NK-92 (cell line): ENCODE data around the gene GRAMD1C.
"Not testable (repeated sequence)": the region's sequence is repeated elsewhere in the genome, so short reads cannot be mapped to it uniquely, and the experiment has no call there.

Experiments
- DNase-seq: peaks from one replicate; lab custom pipeline; 2025; ENCODE audit not compliant: unreplicated experiment; lab: John Stamatoyannopoulos, UW

The GRAMD1C gene

DNA sequence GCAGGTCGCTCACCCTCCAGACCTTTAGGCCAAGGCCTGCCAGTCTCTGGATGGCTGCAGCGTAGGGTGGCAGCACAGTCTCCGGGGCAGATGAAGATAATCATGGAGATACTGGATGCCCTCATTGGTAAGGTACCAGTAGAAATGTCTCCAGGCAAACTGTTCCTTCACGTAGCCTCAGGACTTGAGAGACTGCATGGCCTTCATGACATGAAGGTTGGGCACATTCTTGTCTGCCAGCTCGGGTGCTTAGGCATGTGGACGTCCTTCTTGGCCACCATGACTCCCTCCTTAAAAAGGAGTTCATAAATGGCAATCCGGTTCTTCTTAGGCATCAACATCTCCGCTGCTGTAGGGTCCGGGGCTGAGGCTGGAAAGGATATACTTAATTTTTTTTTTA, 11.8 kb downstream of the GRAMD1C start:
- DNase-seq = not testable (repeated sequence)

DNA sequence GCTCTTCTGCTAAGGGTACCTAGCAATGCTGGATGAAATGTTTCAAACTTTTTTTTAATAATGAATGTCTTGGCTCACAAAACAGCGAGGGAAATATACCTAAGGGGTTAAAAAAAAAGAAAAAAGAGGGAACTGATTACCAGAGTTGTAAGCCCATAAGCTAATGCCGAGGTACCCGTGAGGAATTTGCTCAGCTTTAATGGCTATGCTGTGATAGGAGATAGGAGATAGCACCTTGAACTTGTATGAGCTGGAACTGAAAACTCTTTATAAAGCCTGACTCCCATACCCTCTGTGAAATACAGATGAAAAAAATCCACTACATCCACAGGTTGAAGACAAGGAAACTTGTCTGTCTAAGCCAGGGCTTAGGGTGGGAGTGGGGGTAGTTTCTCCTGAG, 13.9 kb downstream of the GRAMD1C start:
- DNase-seq = no peak

GRCh38 chr3:113867506-113867905, 28.9 kb downstream of the GRAMD1C start:
- DNase-seq = no peak

GRCh38 chr3:113873293-113873692, 34.7 kb downstream of the GRAMD1C start:
- DNase-seq = no peak

DNA sequence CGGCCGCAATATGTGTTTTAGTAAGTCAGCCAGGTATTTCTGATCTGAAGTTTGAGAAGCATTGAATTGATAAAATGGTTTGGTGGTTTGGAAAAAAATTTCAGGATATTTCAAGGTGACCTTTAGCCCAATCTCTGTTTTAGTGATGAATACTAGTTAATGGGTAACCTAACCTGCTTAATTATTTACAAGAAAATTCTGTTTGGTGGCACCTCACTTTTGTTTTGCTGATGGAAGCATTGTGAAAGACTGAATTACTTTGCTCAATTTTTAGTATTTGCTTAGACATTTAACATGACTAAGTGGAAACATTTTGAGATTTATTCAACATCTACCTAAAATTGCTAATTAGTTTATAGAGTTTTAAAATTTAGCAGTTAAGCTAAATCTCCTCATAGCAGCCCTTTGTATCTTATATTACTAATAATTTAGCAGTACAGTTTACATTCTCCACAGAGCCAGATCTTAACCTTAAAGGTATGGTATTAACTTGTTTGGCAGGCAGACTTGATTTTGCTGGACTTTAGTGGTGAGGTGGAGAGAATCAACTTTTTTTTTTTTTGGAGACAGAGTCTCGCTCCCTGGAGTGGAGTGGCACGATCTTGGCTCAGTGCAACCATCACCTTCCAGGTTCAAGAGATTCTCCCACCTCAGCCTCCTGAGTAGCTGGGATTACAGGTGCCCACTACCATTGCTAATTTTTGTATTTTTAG, 35.4 kb downstream of the GRAMD1C start:
- DNase-seq = no peak

DNA sequence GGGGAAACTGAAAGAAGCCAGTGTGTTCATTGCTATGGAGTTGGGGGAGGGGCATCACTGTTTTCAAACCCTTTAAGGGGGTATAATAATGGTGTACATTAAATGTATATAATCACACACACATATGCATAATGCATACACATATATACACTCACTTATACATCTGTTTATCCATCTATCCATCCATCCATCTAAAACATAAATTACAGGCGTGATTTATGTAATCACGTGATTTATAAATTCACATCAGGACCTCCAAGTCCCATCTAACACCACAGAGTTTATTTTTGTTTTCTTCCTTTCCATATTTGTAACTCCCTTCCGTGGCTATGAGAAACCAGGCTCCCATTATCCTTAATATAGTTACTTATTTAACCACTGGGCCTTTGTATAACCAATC, 39.8 kb downstream of the GRAMD1C start:
- no peak for DNase-seq

GRCh38 chr3:113885050-113885449, 46.5 kb downstream of the GRAMD1C start:
- DNase-seq = no peak

- DNase-seq = no peak
Observed at GRCh38 chr3:113890256-113890900, 51.8 kb downstream of the GRAMD1C start.

GRCh38 chr3:113894927-113895326, 56.3 kb downstream of the GRAMD1C start:
- DNase-seq = no peak

DNA sequence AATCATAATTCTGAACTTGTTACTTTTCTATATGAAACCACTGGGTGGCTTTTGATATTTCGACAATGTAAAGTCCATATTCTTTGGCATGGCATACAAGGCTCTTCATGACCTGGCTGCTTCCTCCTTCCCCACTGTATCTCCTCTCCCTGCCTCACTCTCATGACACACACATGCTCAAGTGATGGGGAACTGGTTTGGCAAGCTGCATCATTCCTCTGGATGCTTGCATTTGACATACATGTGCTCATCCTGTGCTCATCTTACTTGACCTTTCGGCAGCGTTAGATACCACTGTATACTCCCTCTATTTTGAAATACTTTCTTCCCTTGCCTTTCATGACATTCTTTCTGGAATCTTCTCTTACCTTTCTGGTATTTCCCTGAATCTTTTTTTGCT, 57.4 kb downstream of the GRAMD1C start:
- no peak for DNase-seq

GRCh38 chr3:113896930-113897329, 58.3 kb downstream of the GRAMD1C start:
- no peak for DNase-seq

GRCh38 chr3:113897373-113897777, 58.8 kb downstream of the GRAMD1C start:
- DNase-seq = no peak

DNA sequence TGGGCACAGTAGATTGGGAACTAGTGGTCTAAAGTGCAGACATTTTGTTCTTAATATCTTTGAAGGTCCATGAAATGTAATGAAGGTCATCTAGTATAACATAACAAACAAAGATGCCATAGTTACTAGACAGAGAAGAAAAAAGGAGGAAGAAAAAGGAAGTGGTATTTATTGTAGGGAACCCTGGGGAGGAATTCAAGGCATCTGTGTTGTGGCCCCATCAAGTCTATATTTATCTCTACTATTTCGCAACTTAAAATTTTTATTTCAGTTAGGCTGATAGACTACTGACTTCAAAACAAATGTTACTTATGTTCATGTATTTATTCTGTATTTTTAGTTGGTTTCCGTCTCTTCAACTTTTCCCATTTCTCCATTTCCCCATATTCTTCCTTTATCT, 60.3 kb downstream of the GRAMD1C start:
- DNase-seq = no peak

GRCh38 chr3:113906568-113907140, 68.1 kb downstream of the GRAMD1C start:
- DNase-seq = no peak

GRCh38 chr3:113908133-113908532, 69.5 kb downstream of the GRAMD1C start:
- no peak for DNase-seq

DNA sequence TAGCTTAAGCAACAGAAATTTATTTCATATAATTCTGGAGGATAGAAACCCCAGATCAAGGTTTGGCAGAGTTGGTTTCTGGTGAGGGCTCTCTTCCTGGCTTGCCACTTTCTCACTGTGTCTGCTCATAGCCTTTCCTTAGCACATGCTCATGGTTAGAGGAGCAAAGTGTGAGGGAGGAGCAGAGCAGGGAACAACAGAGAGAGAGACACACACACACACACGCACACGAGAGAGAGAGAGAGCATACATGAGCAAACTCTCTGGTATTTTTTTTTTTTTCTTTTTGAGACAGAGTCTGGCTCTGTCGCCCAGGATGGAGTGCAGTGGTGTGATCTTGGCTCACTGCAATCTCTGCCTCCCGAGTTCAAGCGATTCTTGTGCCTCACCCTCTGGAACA, 72.4 kb downstream of the GRAMD1C start:
- no peak for DNase-seq

DNA sequence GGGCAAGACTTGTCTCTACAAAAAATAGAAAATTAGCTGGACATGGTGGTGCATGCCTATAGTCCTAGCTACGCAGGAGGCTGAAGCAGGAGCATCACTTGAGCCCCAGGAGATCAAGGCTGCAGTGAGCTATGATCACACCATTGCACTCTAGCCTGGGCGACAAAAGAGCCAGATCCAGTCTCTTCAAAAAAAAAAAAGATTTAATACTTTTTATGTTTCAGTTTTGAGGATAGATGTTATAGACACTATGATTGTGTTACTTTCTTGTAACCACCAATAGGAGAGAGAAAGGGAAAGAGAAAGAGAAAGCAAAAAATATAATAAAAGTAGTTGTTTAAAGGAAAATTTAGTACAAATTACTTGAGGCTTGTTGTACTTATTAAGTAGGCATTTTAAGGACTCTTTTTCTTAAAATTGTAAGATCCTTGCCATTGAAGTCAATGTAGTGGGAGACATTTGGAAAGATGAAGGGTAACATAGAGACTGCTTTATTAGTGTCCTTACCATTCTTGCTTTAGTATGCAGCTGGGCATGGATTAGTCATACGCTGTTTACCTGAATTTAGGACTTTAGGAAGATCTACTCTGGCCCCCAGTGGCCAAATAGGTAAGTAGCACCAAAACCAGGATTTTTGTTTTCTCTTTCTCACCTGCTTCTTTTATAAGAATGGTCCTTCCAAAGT, 74.1 kb downstream of the GRAMD1C start:
- DNase-seq = no peak

GRCh38 chr3:113914646-113915045, 76.1 kb downstream of the GRAMD1C start:
- no peak for DNase-seq

DNA sequence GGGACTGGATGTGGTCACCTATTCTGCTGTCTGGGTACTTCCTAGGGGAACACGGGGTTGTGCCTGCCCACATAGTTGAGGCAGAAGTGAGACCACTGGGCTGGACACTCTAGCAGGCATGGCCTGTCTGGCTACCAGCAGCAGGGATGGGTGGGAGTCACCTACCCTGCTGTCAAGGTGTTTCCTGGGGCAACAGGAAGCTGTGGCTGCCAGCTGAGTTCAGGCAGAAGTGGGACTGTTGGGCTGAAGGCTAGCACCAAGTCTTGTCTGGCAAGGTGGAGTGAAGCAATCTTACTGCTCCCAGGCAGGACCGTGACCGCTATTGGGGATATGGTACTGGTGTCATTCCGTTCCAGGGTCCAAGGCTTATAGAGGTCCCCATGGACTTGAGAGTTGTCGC, 89.0 kb downstream of the GRAMD1C start:
- no peak for DNase-seq

- no peak for DNase-seq
Observed at GRCh38 chr3:113946831-113947230, 108.2 kb downstream of the GRAMD1C start.

GRCh38 chr3:113947372-113948014, 108.9 kb downstream of the GRAMD1C start, which contains the start of gene ZDHHC23:
Gene ZDHHC23 (plus strand): TSS chr3:113948013. CDS start chr3:113948803, 790 bp downstream.
- DNase-seq = no peak
